K562 (cell line): Measurements from ENCODE around the gene COPG2. TPM values are rescaled to one million over a fixed set of nuclear protein-coding genes. Genes with fewer than 3 reads are reported as not detected.
"Not testable (repeated sequence)": the region's sequence is repeated elsewhere in the genome, so short reads cannot be mapped to it uniquely, and the experiment has no call there.

Experiments
- ATAC-seq: fragments of 200-7000 bp; cut with Tn5 transposase; 3 replicates; pipeline ENCODE4 v1.9.1; 2020; ENCODE audit warnings: moderate library complexity
- BruUV-seq: library from RNA; stranded (reverse); fragments of 400-500 nt; replicated peaks from 2 replicates; lab custom pipeline; 2021; lab: Mats Ljungman, UMichigan
- CTCF ChIA-PET: fragments of 300-600 bp; formaldehyde crosslinking; extraction: SDS; loops from one replicate; lab custom pipeline; 2021; ENCODE audit warnings: low intra/inter-chr PET ratio; lab: Yijun Ruan, JAX
- POLR2A ChIA-PET: fragments of 300-600, 350-650 bp; sonication (Branson Sonifier 250); formaldehyde crosslinking; extraction: SDS; loops from one replicate; lab custom pipeline; 2021; ENCODE audit warnings: antibody characterized with exemption, inconsistent platforms; lab: Yijun Ruan, JAX
- DNase-seq, 4 experiments: peaks; one replicate each; pipeline versions ENCODE4 v3.0.0 to v3.0.0-alpha.2; 2011 to 2018; ENCODE audit warnings: low spot score in 3 of 4, mixed read lengths in 3 of 4; ENCODE audit errors: extremely low read depth in 1 of 4
- FAIRE-seq: peaks from 2 replicates; lab custom pipeline; 2011; peaks lifted over from hg19 to GRCh38; lab: Jason Lieb, UNC
- H2AFZ ChIP-seq: 2 replicates; pipeline ENCODE4 v1.6.0; 2011; ENCODE audit warnings: low read depth, low read length, control low read depth, inconsistent platforms
- H3K27ac ChIP-seq: fragments of 200-600 bp; 3 replicates; pipeline ENCODE4 v1.8.0; 2011; ENCODE audit warnings: low read depth, mild to moderate bottlenecking, control low read depth, inconsistent platforms, low read length, moderate library complexity, mixed read lengths; ENCODE audit errors: extremely low read depth
- H3K27me3 ChIP-seq, 2 experiments: fragments of 300-600 bp in 1 of 2; 2 replicates in 1 of 2; 3 replicates in 1 of 2; pipeline versions ENCODE4 v1.6.0 to v1.8.0; 2011; ENCODE audit warnings: inconsistent platforms in 2 of 2, low read length in 2 of 2, mild to moderate bottlenecking in 1 of 2, mixed read lengths in 1 of 2, moderate library complexity in 1 of 2; ENCODE audit not compliant: control insufficient read depth in 2 of 2, insufficient read depth in 2 of 2
- H3K36me3 ChIP-seq: fragments of 300-600 bp; 3 replicates; pipeline ENCODE4 v1.8.0; 2011; ENCODE audit warnings: mild to moderate bottlenecking, low read length, inconsistent platforms; ENCODE audit not compliant: control insufficient read depth, insufficient read depth
- H3K4me1 ChIP-seq, 2 experiments: fragments of 200-600 bp in 1 of 2; replicated peaks in 1 of 2; 2 replicates in 1 of 2; 3 replicates in 1 of 2; pipeline versions ENCODE4 v1.5.1 to v1.8.0; 2011; ENCODE audit warnings: inconsistent platforms in 2 of 2, low read length in 2 of 2, mild to moderate bottlenecking in 1 of 2, mixed read lengths in 1 of 2, moderate library complexity in 1 of 2; ENCODE audit not compliant: control insufficient read depth in 2 of 2, insufficient read depth in 2 of 2
- H3K4me2 ChIP-seq: 2 replicates; pipeline ENCODE4 v1.6.1; 2011; ENCODE audit warnings: low read length, control low read depth, inconsistent platforms, mixed read lengths; ENCODE audit not compliant: insufficient read depth
- H3K4me3 ChIP-seq: fragments of 200-600 bp; sonication (generic), shearing (Covaris generic); 2 replicates; pipeline ENCODE4 v1.5.1; 2016; ENCODE audit warnings: control low read depth, inconsistent platforms
- H3K79me2 ChIP-seq: fragments of 200-600 bp; 3 replicates; pipeline ENCODE4 v1.8.0; 2011; ENCODE audit warnings: low read length, inconsistent platforms; ENCODE audit not compliant: control insufficient read depth, insufficient read depth
- H3K9ac ChIP-seq, 2 experiments: 2 replicates each; pipeline versions ENCODE4 v1.6.0 to v1.6.1; 2011; ENCODE audit warnings: low read depth in 2 of 2, low read length in 2 of 2, control low read depth in 1 of 2, inconsistent platforms in 1 of 2, mild to moderate bottlenecking in 1 of 2, mixed read lengths in 1 of 2; ENCODE audit not compliant: insufficient read depth in 1 of 2
- H3K9me1 ChIP-seq: one replicate; pipeline ENCODE4 v1.6.0; 2011; ENCODE audit warnings: inconsistent platforms, mild to moderate bottlenecking, low read length, moderate library complexity; ENCODE audit not compliant: control insufficient read depth, insufficient read depth
- H3K9me3 ChIP-seq: replicated peaks from 2 replicates; pipeline ENCODE4 v1.5.1; 2011; ENCODE audit warnings: low read depth, low read length, inconsistent platforms; ENCODE audit not compliant: control insufficient read depth, insufficient read depth
- H4K20me1 ChIP-seq: replicated peaks from 2 replicates; pipeline ENCODE4 v1.6.1; 2011; ENCODE audit warnings: low read length, inconsistent platforms, mixed read lengths; ENCODE audit not compliant: control insufficient read depth, insufficient read depth
- ZNF146 ChIP-seq: IDR thresholded peaks from one replicate; pipeline ENCODE4 v1.6.1; 2018; ENCODE audit warnings: missing compliant biosample characterization; ENCODE audit not compliant: unreplicated experiment
- WGBS: fragments of 100-300 bp; shearing (Covaris generic); methylation state at CpG from one replicate; pipeline ENCODE4 v1.1.6; 2016; ENCODE audit warnings: low coverage, mixed read lengths; ENCODE audit not compliant: insufficient coverage; ENCODE audit errors: missing lambda C conversion rate; 5-methylcytosine and 5-hydroxymethylcytosine counted together
- in situ Hi-C: fragments of 300-500 bp; cut with MboI; formaldehyde crosslinking; loops from 4 replicates; pipeline ENCODE4 v1.15.0; 2018; ENCODE audit warnings: inconsistent platforms, mixed read lengths
- intact Hi-C: fragments of 100-400 bp; cut with micrococcal nuclease; formaldehyde crosslinking; loops from 2 replicates; pipeline ENCODE4 v1.14.2; 2022
- polyA plus RNA-seq, 8 experiments: library from polyadenylated mRNA; depleted of rRNA in 4 of 8; stranded (reverse) in 5 of 8; unstranded in 3 of 8; fragments of >200 nt; fragmentation: Nextera tagmentation in 2 of 8; fragmentation: Illumina TruSeq in 1 of 8; extraction: Ambion mirVana in 2 of 8; extraction: Trizol in 1 of 8; gene quantifications; 2 replicates each; pipeline versions ENCODE4 v1.2.1 to v1.2.3, GENCODE V29; 2011 to 2014; ENCODE audit warnings: inconsistent platforms in 1 of 8, missing spikeins in 1 of 8
- total RNA-seq, 7 experiments: library from RNA; depleted of rRNA in 6 of 7; stranded (reverse); fragments of >200 nt in 6 of 7; fragmentation: Illumina TruSeq in 2 of 7; extraction: Trizol in 2 of 7; gene quantifications; 2 replicates each; pipeline versions ENCODE4 v1.2.1 to v1.2.3, GENCODE V29; 2011 to 2021; ENCODE audit warnings: low replicate concordance in 1 of 7

Gene COPG2
- total and polyA plus RNA-seq, 9 of the 15 experiments (the other 6 are each of a cell fraction or from before 2014, with no cell fraction given) = 6.6 to 104 (median 32.5) TPM

DNA sequence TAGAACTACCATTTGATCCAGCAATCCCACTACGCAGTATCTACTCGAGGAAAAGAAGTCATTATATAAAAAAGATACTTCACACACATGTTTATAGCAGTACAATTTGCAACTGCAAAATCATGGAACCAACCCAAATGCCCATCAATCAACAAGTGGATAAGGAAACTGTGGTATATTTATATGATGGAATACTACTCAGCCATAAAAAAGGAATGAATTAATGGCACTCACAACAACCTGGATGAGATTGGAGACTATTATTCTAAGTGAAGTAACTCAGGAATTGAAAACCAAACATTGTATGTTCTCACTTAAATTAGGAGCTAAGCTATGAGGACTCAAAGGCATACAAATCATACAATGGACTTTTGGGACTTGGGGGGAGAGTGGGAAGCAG, 82.6 kb downstream of the COPG2 start:
- H3K9me1 ChIP-seq, H3K27me3 ChIP-seq, H3K4me2 ChIP-seq, ATAC-seq, H3K27ac ChIP-seq, H4K20me1 ChIP-seq, H2AFZ ChIP-seq, H3K4me1 ChIP-seq, CTCF ChIA-PET, in situ Hi-C loops, H3K36me3 ChIP-seq, BruUV-seq, H3K9me3 ChIP-seq, intact Hi-C loops, H3K79me2 ChIP-seq, FAIRE-seq, H3K4me3 ChIP-seq, POLR2A ChIA-PET, H3K9ac ChIP-seq, DNase-seq: not testable (repeated sequence)
- WGBS = 86% methylated on average over 2 of the region's 2 CpGs
- TF ChIP-seq ZNF146 (CRISPR knock-in tag) = peak; percentile 84

DNA sequence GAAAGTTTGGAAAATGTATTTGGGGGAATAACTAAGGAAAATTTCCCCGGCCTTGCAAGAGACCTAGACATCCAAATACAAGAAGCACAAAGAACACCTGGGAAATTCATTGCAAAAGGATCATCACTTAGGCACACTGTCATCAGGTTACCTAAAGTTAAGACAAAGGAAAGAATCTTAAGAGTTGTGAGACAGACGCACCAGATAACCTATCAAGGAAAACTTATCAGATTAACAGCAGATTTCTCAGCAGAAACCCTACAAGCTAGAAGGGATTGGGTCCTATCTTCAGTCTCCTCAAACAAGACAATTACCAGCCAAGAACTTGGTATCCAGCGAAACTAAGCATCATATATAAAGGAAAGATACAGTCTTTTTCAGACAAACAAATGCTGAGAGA, 93.4 kb downstream of the COPG2 start:
- H2AFZ ChIP-seq, CTCF ChIA-PET, H3K27ac ChIP-seq, POLR2A ChIA-PET, H3K27me3 ChIP-seq, H3K9me1 ChIP-seq, H3K9me3 ChIP-seq, BruUV-seq, H3K36me3 ChIP-seq, ATAC-seq, H4K20me1 ChIP-seq, H3K4me3 ChIP-seq, H3K4me2 ChIP-seq, FAIRE-seq, intact Hi-C loops, H3K79me2 ChIP-seq, H3K4me1 ChIP-seq, DNase-seq, H3K9ac ChIP-seq: not testable (repeated sequence)
- 32% methylated on average over 3 of the region's 3 CpGs for WGBS
- in situ Hi-C loops = loop anchor here (10.0 kb wide), 1 partner anchor 510 kb away; no protein-coding TSS in a partner anchor
